Heart left ventricle (tissue), 13 donors: ENCODE data around the gene APH1B.

Experiments used
- POLR2A ChIP-seq, 2 donors: fragments of 450-650 bp; IDR thresholded peaks; one replicate each; pipeline ENCODE4 v1.6.1; 2017; ENCODE audit warnings: antibody characterized with exemption in 2 of 2, mild to moderate bottlenecking in 2 of 2, moderate library complexity in 2 of 2
- TF ChIP-seq, protein P1 (sequence below), 12 donors: fragments of 200-600 bp; sonication (generic) in 4 of 12; IDR thresholded peaks; one replicate each; pipeline versions ENCODE4 v1.5.0 to v1.8.0; 2018 to 2022; ENCODE audit warnings: antibody characterized with exemption in 12 of 12, mild to moderate bottlenecking in 5 of 12
- donor health status: ischemic (EF 13 %, LVEDD 7.1; RV severe dilation, severe dysfunction).
- donor health status: DM: no; HTN: yes; CAD: no.
- donor health status: DM: no; HTN: no; CAD: no.
- donor health status: ischemic (EF 25% LVEDD 6.9; RV normal size, moderate dysfunction).
- donor health status: ischemic (EF 25% LVEDD 5.7; RV mildly dilated, moderate dysfunction).
- donor health status: ischemic (EF 35%, LVEDD 5.7; RV mildly dilated, moderate dysfunction).
- donor health status: nonischemic (EF 11% LVEDD 7.7; RV severe dilation, severe dysfunction).
- donor health status: DM: yes; HTN: yes; CAD: no.
- donor health status: PGD.
- donor health status: ischemic (EF 29% LVEDD 5.4; RV normal size, mild dysfunction).
- donor health status: nonischemic (EF 23%, LVEDD 6.1; RV moderate dilation, normal function).

DNA sequence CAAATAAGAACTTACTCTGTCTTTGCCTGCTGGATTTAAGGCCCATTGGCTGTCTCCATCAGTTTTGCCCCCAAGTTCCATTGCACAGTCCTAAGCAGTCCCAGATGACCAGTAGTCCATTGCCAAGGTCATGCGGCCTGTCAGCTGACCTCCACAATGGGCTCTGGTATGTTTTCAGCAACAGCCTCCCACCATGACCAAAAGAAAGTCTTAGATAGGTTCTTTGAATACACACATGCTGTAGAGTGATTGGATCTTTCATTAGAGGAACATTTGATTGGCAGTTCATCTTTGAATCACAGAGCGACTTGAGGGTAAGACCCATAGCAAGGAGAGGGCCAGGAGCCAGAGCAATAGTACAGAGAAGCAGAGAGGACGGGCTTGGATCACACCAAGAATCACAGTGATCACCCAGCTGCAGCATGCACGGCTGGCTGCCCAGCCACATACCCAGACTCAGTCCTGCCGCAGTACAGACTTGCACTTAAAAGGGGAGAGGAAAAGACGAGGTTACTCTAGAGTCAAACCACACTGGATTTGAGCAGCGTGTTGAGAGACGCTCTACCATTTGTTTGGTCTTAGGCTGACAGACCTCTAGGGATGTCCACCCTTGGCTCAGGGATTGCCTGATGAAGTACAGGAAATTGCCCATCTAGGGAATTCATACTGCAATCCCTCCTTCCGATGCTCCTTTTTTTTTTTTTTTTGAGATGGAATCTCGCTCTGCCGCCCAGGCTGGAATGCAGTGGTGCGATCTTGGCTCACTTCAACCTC is 50.4 kb downstream of the APH1B start:
- TF ChIP-seq, protein P1, sequence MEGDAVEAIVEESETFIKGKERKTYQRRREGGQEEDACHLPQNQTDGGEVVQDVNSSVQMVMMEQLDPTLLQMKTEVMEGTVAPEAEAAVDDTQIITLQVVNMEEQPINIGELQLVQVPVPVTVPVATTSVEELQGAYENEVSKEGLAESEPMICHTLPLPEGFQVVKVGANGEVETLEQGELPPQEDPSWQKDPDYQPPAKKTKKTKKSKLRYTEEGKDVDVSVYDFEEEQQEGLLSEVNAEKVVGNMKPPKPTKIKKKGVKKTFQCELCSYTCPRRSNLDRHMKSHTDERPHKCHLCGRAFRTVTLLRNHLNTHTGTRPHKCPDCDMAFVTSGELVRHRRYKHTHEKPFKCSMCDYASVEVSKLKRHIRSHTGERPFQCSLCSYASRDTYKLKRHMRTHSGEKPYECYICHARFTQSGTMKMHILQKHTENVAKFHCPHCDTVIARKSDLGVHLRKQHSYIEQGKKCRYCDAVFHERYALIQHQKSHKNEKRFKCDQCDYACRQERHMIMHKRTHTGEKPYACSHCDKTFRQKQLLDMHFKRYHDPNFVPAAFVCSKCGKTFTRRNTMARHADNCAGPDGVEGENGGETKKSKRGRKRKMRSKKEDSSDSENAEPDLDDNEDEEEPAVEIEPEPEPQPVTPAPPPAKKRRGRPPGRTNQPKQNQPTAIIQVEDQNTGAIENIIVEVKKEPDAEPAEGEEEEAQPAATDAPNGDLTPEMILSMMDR (IDR thresholded peaks at IDR 0.05): no peak
- no peak for TF ChIP-seq POLR2A (IDR thresholded peaks at IDR 0.05)
